H4 (cell line): ENCODE data around the gene GPR6. TPM values are rescaled to one million over a fixed set of nuclear protein-coding genes. Genes with fewer than 3 reads are reported as not detected.

ENCODE experiments used
- DNase-seq: peaks from one replicate; pipeline ENCODE4 v3.0.0-alpha.2; 2015; ENCODE audit warnings: low spot score
- total RNA-seq: library from RNA; depleted of rRNA; stranded (reverse); fragments of >200 nt; shearing (Covaris generic); gene quantifications from 2 replicates; pipeline ENCODE4 v1.2.3, GENCODE V29; 2014; rRNA removed

Gene GPR6
- not detected in 2 replicates for total RNA-seq

GRCh38 chr6:109978174-109979032 lies at the start of gene GPR6:
GPR6 (plus strand) TSS chr6:109978311; CDS start chr6:109979113, 802 bp downstream.
- DNase-seq, result no peak

- no peak for DNase-seq
Observed at GRCh38 chr6:109934293-109934692, 43.8 kb upstream of the GPR6 start.

- DNase-seq, result peak; percentile 61
Observed at GRCh38 chr6:109939654-109940053, 38.5 kb upstream of the GPR6 start.

GRCh38 chr6:109944448-109944847 lies 33.7 kb upstream of the GPR6 start:
- no peak for DNase-seq

GRCh38 chr6:109945091-109945490 lies 33.0 kb upstream of the GPR6 start:
- DNase-seq, result no peak

- no peak for DNase-seq
Observed at GRCh38 chr6:109946979-109947378, 31.1 kb upstream of the GPR6 start.

- no peak for DNase-seq
Observed at GRCh38 chr6:109949281-109950065, 28.6 kb upstream of the GPR6 start.

GRCh38 chr6:109955491-109955890 lies 22.6 kb upstream of the GPR6 start:
- no peak for DNase-seq

GRCh38 chr6:109958626-109959025 lies 19.5 kb upstream of the GPR6 start:
- no peak for DNase-seq

GRCh38 chr6:109961611-109962041 lies 16.5 kb upstream of the GPR6 start:
- DNase-seq, result peak; percentile 15

- no peak for DNase-seq
Observed at GRCh38 chr6:109962271-109962670, 15.8 kb upstream of the GPR6 start.

GRCh38 chr6:109963598-109964170 lies 14.4 kb upstream of the GPR6 start:
- no peak for DNase-seq

- DNase-seq, result no peak
Observed at GRCh38 chr6:109964949-109965348, 13.2 kb upstream of the GPR6 start.

- DNase-seq, result no peak
Observed at GRCh38 chr6:109966299-109966698, 11.8 kb upstream of the GPR6 start.

- no peak for DNase-seq
Observed at GRCh38 chr6:109977791-109978173, 329 bp upstream of the GPR6 start.

GRCh38 chr6:109979033-109979921 lies 1.2 kb downstream of the GPR6 start:
- DNase-seq, result no peak

GRCh38 chr6:109984410-109984809 lies 6.3 kb downstream of the GPR6 start:
- DNase-seq, result no peak

- no peak for DNase-seq
Observed at GRCh38 chr6:109987196-109987595, 9.1 kb downstream of the GPR6 start.

GRCh38 chr6:109991201-109992101 lies 13.3 kb downstream of the GPR6 start:
- DNase-seq, result no peak

- no peak for DNase-seq
Observed at GRCh38 chr6:109998159-109998785, 20.2 kb downstream of the GPR6 start.
